ENCODE data around the gene TCL1A.

The TCL1A gene

DNA sequence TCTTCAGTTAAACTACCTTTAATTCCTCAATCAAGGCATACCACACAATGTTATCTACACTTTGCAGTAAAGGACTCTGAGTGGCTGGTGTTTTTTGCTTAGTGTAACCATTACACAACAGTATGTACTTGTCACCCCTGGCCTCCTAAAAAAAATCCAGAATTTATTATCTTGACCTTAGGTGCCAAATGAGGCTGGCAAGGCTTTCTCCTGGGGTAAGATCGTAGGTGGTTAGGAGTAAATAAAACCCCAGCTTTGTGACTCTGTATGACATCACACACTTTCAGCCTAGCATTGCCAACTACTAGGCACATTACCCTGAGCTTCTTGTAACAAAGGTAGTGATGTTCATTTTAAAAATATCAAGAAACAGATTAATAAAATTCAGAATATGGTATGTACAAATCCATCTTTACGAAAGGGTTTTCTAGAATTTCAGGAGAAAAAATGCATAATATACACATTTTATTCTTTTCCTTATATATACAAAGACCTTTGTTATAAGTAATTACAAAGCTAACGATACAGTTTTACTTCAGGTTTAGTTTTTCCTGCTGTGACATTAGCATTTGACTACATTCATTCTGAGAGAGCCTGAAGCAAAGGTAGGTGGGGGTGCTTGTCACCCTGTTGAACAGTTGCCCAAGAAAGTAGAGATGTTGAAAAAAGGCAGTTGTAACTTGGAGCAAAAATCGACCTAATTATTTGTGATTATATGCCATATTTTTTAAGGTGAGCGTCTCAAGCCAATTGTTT, 13.5 kb downstream of the TCL1A start:
- TF ChIP-seq TAF1 (IDR thresholded peaks at IDR 0.05; ENCODE audit: borderline replicate concordance, insufficient read depth, low read length) (no peak), SIN3A (IDR thresholded peaks at IDR 0.05; ENCODE audit: borderline replicate concordance, insufficient read depth, low read length) (no peak), FOXP2 (optimal IDR thresholded peaks at IDR 0.05; ENCODE audit: borderline replicate concordance, extremely low read depth, extremely low read length, insufficient read depth) (no peak), POLR2AphosphoS5 (IDR thresholded peaks at IDR 0.05; ENCODE audit: low read depth, low read length) (no peak)
- TF ChIP-seq, protein P1, sequence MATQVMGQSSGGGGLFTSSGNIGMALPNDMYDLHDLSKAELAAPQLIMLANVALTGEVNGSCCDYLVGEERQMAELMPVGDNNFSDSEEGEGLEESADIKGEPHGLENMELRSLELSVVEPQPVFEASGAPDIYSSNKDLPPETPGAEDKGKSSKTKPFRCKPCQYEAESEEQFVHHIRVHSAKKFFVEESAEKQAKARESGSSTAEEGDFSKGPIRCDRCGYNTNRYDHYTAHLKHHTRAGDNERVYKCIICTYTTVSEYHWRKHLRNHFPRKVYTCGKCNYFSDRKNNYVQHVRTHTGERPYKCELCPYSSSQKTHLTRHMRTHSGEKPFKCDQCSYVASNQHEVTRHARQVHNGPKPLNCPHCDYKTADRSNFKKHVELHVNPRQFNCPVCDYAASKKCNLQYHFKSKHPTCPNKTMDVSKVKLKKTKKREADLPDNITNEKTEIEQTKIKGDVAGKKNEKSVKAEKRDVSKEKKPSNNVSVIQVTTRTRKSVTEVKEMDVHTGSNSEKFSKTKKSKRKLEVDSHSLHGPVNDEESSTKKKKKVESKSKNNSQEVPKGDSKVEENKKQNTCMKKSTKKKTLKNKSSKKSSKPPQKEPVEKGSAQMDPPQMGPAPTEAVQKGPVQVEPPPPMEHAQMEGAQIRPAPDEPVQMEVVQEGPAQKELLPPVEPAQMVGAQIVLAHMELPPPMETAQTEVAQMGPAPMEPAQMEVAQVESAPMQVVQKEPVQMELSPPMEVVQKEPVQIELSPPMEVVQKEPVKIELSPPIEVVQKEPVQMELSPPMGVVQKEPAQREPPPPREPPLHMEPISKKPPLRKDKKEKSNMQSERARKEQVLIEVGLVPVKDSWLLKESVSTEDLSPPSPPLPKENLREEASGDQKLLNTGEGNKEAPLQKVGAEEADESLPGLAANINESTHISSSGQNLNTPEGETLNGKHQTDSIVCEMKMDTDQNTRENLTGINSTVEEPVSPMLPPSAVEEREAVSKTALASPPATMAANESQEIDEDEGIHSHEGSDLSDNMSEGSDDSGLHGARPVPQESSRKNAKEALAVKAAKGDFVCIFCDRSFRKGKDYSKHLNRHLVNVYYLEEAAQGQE (IDR thresholded peaks at IDR 0.05; ENCODE audit: insufficient read depth in 1 of 2, low read depth in 2 of 2, low read length in 2 of 2), result no peak

DNA sequence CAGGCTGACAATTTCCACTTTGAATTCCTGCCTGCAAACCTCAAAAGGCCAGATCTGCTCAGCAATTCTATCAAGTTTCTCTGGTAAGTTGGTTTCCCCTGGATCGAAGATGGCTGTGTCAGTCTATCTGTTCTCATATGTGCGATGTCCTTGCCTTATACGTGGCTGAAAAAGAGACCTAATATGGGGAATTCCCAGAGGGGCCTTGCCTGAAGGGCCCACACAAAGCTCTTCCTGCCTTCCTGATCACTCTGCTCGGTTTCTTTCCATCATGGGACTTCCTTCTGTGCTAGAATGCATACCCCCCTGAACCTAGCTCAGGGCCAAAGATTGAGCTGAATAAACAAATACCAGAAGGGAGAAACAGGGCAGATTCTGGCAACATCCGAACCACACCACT, 14.5 kb downstream of the TCL1A start:
- TF ChIP-seq SIN3A (IDR thresholded peaks at IDR 0.05; ENCODE audit: borderline replicate concordance, insufficient read depth, low read length) (no peak), FOXP2 (optimal IDR thresholded peaks at IDR 0.05; ENCODE audit: borderline replicate concordance, extremely low read depth, extremely low read length, insufficient read depth) (no peak), TAF1 (IDR thresholded peaks at IDR 0.05; ENCODE audit: borderline replicate concordance, insufficient read depth, low read length) (no peak), POLR2AphosphoS5 (IDR thresholded peaks at IDR 0.05; ENCODE audit: low read depth, low read length) (no peak)
- TF ChIP-seq, protein P1 (IDR thresholded peaks at IDR 0.05; ENCODE audit: insufficient read depth in 1 of 2, low read depth in 2 of 2, low read length in 2 of 2), result no peak

DNA sequence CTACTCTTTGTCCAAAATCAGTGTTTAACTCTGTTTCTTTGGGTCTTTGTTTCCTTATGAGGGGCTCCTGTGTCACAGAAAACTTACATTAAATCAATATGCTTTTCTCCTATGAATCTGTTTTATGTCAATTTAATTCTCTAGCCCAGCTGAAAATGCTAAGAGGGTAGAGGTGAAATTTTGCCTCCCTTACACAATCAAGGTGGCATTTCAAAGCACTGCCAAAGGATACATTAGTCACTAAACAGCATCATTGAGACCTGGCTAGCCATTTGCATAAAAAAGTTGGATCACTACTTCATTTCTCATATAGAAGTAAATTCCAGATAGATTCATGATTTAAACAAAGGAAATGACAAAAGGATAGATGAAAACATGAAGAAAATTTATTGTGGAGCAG, 15.6 kb downstream of the TCL1A start:
- TF ChIP-seq FOXP2 (optimal IDR thresholded peaks at IDR 0.05; ENCODE audit: borderline replicate concordance, extremely low read depth, extremely low read length, insufficient read depth) (no peak), POLR2AphosphoS5 (IDR thresholded peaks at IDR 0.05; ENCODE audit: low read depth, low read length) (no peak), TAF1 (IDR thresholded peaks at IDR 0.05; ENCODE audit: borderline replicate concordance, insufficient read depth, low read length) (no peak), SIN3A (IDR thresholded peaks at IDR 0.05; ENCODE audit: borderline replicate concordance, insufficient read depth, low read length) (no peak)
- TF ChIP-seq, protein P1 (IDR thresholded peaks at IDR 0.05; ENCODE audit: insufficient read depth in 1 of 2, low read depth in 2 of 2, low read length in 2 of 2), result no peak

DNA sequence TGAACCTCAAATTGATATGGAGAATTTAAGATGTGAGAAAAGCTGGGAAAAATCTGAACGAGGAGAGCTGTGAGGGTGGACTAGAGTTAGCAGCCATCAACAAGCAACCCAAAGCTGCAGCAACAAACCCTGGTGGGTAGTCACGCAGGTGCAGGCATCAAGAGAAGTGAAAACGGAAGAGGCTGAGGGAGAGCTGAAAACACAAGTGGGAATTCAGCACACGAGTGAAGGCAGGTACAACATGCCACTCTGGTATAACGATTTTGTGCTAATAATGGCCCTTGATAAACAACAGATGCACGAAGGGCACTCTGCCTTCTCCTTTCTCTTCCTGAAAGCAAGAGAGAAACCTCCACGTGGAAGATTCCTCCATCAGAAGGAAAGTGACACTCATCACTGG, 16.2 kb downstream of the TCL1A start:
- TF ChIP-seq TAF1 (IDR thresholded peaks at IDR 0.05; ENCODE audit: borderline replicate concordance, insufficient read depth, low read length), result no peak
- TF ChIP-seq FOXP2 (optimal IDR thresholded peaks at IDR 0.05; ENCODE audit: borderline replicate concordance, extremely low read depth, extremely low read length, insufficient read depth), result no peak
- TF ChIP-seq POLR2AphosphoS5 (IDR thresholded peaks at IDR 0.05; ENCODE audit: low read depth, low read length), result no peak

DNA sequence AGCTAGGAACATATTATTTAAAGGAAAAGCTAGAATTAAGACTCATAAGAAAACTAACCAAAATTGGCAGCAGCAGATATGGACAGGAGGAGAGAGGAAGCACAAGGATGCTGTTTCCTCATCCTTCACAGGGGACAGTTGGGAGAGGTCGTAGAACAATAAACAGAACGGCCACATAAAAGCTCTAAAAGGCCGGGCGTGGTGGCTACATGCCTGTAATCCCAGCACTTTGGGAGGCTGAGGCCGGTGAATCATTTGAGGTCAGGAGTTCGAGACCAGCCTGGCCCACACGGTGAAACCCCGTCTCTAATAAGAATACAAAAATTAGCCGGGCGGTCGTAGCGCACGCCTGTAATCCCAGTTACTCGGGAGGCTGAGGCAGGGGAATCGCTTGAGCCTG, 17.2 kb downstream of the TCL1A start:
- TF ChIP-seq SIN3A (IDR thresholded peaks at IDR 0.05; ENCODE audit: borderline replicate concordance, insufficient read depth, low read length) (no peak), POLR2AphosphoS5 (IDR thresholded peaks at IDR 0.05; ENCODE audit: low read depth, low read length) (no peak), FOXP2 (optimal IDR thresholded peaks at IDR 0.05; ENCODE audit: borderline replicate concordance, extremely low read depth, extremely low read length, insufficient read depth) (no peak), TAF1 (IDR thresholded peaks at IDR 0.05; ENCODE audit: borderline replicate concordance, insufficient read depth, low read length) (no peak)
- TF ChIP-seq, protein P1 (IDR thresholded peaks at IDR 0.05; ENCODE audit: insufficient read depth in 1 of 2, low read depth in 2 of 2, low read length in 2 of 2), result no peak

Data from PFSK-1 (cell line).